ENCODE data around the gene FLT3LG.
A peak's percentile ranks its signal among the peaks of the same experiment; 100 is the strongest.
"Not testable (repeated sequence)": the region's sequence is repeated elsewhere in the genome, so short reads cannot be mapped to it uniquely, and the experiment has no call there.

The FLT3LG gene

GRCh38 chr19:49441210-49441959 lies 32.6 kb upstream of the FLT3LG start, which contains the start of gene SLC17A7:
Gene SLC17A7 (minus strand): TSS chr19:49441527. CDS start chr19:49441379, 148 bp downstream.
- no peak for DNase-seq (ENCODE audit: low read depth)

DNA sequence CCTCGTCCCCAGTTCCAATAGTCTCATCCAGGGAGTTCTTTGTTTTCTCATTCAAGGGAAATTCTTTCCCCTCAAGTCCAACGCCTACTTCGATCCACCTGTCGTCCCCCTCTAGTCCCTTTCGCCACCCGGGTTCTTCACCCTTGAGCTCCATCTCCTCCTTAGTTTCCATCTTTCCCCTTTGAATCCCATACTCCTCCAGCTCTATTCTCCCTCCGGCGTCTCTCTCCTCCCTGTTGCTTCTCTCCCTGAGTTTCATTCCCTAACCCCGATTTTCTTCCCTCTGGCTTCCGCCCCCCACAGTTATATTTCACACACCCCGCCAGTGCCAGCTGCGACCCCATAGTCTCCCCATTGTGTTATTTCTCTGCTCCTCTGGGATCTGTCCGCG lies 32.1 kb upstream of the FLT3LG start:
- no peak for DNase-seq (ENCODE audit: low read depth)

DNA sequence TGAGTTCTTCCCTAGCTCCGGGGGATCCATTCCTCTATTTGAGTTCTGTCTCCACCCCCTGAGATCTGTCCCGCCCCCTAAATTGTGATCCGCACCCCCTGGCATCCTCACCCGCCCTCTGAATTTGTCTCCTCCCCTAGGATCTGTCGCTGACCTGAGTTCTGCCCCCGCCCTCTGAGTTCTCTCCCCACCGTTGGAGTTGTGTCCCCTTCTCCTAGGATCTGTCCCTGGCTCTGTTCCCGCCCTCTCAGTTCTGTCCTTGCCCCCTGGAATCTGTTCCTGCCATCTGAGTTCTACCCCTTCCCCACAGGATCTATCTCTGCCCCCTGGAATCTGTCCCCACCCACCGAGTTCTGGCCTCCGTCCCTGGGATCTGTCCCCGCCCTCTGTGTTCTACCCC lies 31.7 kb upstream of the FLT3LG start:
- DNase-seq (ENCODE audit: low read depth): no peak

- DNase-seq (ENCODE audit: low read depth): no peak
Observed at GRCh38 chr19:49442771-49443365, 31.1 kb upstream of the FLT3LG start.

DNA sequence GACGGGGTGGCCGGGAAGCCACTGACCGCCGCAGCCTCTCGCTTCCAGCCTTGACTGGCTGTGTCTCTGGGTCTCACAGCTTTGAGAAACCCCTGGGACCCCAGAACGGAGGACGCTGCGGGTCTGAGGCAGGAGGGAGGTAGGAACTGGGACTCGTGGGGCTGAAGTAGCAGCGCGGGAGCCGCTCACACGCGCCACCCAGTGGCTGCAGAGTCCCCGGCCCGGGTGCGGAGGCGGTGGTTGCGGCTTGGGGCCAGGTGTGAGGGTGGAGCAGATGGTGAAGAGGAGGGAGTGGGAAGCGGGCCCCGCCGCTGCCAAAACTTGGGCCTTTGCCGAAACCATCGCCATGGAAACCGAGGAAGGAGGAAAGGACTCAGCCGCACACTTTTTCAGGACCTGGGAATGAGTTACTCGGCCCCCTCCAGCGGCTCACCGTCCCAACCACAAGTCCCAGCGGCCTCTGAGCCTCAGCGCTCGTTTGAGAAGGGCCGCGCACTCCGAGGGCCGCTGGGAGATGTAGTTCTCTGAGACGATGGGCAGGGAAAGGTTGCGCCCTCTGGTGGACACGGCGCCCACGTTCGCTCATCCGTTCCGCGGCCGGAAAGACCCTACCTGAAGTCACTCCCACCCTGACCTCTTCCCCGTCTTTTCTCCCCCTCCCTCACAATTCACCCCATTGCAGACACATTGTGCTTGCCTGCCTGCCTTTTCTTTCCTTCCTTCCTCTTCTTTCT lies 30.5 kb upstream of the FLT3LG start:
- DNase-seq (ENCODE audit: low read depth): peak; percentile 93

DNA sequence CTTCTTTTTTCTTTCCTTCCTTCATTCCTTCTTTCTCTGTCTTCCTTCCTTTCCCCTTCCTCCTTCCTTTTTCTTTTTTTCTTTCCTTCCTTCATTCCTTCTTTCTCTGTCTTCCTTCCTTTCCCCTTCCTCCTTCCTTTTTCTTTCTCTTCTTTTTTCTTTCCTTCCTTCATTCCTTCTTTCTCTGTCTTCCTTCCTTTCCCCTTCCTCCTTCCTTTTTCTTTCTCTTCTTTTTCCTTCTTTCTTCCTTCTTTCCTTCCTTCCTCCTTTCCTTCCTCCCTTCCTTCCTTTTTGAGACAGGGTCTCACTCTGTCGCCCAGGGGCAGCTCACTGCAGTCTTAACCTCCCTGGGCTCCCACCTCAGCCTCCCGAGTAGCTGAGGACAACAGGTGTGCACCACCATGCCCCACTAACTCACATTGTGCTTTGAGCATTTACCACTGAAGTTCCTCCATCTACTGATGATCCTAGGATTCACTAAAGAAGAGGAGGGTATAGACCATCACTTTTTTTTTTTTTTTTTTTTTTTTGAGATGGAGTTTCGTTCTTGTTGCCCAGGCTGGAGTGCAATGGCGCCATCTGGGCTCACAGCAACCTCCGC lies 29.8 kb upstream of the FLT3LG start:
- DNase-seq (ENCODE audit: low read depth): not testable (repeated sequence)

DNA sequence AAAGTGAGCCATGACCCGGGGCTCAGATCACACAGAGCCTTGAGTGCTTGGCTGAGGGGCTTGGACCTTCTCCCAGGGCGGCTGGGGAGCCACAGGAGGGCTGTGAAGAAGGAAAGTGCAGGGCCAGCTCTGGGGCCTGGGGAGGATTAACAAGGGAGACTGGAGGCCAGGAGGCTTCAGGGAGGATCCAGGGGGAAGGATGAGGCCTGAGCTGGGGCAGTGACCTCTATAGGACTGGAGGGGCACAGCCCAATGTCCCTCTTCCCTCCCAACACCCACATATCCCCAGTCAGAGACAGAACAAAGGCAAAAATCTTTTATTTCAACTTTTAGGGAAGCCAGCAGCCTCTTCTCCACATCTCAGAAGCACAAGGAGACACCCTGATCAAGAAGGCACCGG lies 28.0 kb upstream of the FLT3LG start:
- DNase-seq (ENCODE audit: low read depth): no peak

- DNase-seq (ENCODE audit: low read depth): no peak
Observed at GRCh38 chr19:49447485-49448431, 26.3 kb upstream of the FLT3LG start.

- DNase-seq (ENCODE audit: low read depth): no peak
Observed at GRCh38 chr19:49448432-49448786, 25.6 kb upstream of the FLT3LG start.

DNA sequence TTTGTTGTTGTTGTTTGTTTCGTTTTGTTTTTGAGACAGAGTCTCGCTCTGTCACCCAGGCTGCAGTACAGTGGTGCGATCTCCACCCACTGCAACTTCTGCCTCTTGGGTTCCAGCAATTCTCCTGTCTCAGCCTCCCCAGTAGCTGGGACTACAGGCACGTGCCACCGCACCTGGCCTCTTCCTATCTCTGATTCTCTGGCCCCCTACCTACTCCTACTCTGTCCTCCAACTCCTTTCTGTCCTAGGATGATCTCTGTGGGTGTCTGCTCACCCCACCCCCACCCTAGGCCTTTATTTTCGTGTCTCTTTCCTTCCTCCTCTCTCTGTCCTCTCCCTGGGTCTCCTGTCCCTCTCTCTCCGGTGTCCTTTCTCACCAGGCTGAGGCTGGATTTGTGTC lies 23.6 kb upstream of the FLT3LG start:
- DNase-seq (ENCODE audit: low read depth): no peak

DNA sequence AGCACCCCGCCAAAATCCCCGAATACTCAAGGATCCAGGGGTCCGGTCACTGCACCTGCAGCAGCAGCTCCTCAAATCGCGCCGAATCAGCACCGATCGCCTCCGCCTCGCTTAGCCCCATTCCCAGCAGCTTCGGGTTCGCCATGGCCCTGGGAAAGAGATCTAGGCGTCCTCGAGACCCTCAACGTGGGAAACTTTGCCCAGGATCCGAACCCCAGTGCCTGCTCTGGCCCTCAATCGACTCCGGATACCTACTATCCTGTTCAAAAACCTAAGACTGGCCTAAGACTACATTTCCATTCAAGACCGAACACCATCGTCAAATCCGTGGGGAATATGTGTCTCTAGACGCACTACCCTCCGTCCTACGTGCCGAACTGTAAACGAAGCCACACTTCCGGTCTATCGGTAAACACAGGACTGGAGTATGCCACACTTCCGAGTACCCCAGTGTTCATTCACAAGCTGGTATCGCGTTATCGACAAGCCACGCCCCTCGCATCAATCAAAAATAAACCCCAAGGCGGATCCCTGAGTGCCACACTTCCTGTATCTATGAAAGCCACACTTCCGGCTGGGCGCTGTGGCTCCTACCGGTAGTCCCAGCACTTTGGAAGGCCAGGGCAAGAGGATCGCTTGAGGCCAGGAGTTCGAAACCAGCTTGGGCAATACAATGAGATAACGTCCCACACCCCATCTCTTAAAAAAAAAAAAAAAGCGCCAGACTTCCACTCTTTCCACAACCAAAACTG lies 22.4 kb upstream of the FLT3LG start, which contains the start of gene PIH1D1:
Gene PIH1D1 (minus strand): TSS at position 385 of the 752 bp plus-strand sequence. CDS start 240 bp downstream, at position 145.
- DNase-seq (ENCODE audit: low read depth): peak; percentile 92

GRCh38 chr19:49453013-49453756 lies 20.8 kb upstream of the FLT3LG start, which contains the start of gene ALDH16A1:
Gene ALDH16A1 (plus strand): TSS chr19:49453225. CDS start chr19:49453332, 107 bp downstream.
- peak; percentile 97 for DNase-seq (ENCODE audit: low read depth)

GRCh38 chr19:49453757-49454240 lies 20.2 kb upstream of the FLT3LG start:
- DNase-seq (ENCODE audit: low read depth): no peak

DNA sequence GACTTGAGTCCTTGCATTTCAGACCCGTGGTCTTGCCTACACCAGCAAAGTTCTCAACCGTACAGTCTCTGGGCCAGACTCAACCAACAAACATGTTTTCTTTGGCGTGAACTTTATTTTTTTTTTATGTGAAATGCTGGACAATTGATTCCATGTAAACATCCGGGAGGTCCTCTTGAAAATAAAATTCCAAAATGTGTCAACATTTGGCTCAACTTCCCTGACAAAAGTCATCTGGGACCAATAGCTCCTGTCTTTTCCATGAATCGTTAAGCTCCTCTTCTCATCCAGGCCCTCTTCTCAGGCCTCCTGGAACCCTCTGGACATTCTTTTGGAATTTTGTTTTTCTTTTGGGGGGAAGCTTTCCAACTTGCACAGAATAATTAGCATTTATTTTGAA lies 18.2 kb upstream of the FLT3LG start:
- no peak for DNase-seq (ENCODE audit: low read depth)

DNA sequence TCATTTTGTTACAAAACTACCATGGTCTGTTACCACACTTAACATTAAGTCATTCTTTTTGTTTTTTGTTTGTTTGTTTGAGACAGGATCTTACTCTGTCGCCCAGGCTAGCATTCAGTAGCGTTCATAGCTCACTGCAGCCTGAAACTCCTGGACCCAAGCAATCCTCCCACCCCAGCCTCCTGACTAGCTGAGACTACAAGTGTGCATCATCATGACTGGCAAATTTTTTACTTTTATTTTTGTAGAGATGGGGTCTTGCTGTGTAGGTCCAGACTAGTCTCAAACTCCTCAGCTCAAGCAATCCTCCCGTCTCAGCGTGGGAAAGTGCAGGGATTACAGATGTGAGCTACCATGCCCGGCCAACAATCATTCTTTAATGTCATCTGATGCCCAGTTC lies 17.7 kb upstream of the FLT3LG start:
- DNase-seq (ENCODE audit: low read depth): no peak

DNA sequence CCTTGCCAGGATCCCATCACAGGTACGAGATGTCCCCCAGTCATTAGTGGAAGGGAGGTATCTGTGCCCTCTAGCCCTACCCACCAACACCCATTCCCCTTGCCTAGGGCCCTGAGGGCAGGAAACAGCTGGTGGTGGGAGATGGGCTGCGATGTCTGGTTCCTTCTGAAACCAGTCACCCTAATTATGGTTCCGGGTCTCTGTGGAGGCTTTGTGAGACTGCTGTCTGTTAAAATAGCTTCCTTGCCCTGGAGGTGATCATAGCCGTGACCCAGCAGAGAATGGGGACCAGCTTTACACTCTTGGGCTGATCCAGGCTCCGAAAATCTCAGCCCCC lies 15.5 kb upstream of the FLT3LG start:
- DNase-seq (ENCODE audit: low read depth): no peak

GRCh38 chr19:49459388-49459787 lies 14.6 kb upstream of the FLT3LG start:
- no peak for DNase-seq (ENCODE audit: low read depth)

DNA sequence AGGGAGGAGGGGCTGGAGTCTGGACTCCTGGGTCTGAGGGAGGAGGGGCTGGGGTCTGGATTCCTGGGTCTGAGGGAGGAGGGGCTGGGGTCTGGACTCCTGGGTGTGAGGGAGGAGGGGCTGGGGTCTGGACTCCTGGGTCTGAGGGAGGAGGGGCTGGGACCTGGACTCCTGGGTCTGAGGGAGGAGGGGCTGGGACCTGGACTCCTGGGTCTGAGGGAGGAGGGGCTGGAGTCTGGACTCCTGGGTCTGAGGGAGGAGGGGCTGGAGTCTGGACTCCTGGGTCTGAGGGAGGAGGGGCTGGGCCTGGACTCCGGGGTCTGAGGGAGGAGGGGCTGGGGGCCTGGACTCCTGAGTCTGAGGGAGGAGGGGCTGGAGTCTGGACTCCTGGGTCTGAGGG lies 12.9 kb upstream of the FLT3LG start:
- not testable (repeated sequence) for DNase-seq (ENCODE audit: low read depth)

- DNase-seq (ENCODE audit: low read depth): no peak
Observed at GRCh38 chr19:49461656-49462055, 12.4 kb upstream of the FLT3LG start.

GRCh38 chr19:49462492-49462891 lies 11.5 kb upstream of the FLT3LG start:
- no peak for DNase-seq (ENCODE audit: low read depth)

All from activated gamma-delta T cell treated with anti-CD3 and anti-CD28 coated beads, Interleukin-2, amount 50 U/mL, for 16 hours (primary cell).